Effector CD4-positive, alpha-beta T cell (primary cell): ENCODE data around the gene SLC1A3.
A peak's percentile ranks its signal among the peaks of the same experiment; 100 is the strongest.

Source experiments
- DNase-seq: peaks from one replicate; pipeline ENCODE4 v3.0.0-alpha.2; 2020

SLC1A3 gene

DNA sequence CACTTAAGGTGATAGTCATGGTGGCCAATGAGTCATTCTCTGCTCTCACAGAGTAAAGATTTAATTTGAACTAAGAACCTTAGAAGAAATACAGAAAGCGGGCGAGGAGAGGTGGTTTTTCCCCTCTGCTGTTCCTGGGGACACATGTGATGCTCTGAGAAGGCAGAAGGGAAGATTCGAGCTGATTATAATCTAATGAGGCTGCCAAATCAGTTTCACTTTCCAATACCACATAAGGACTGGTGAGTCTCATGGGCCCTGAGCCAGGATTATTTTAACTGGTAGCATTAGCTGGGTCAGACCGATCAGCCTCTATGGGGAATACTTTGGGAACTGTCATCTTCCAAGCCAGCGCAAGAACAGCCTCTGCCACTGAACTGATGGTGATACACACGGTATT, 116.5 kb downstream of the SLC1A3 start:
- DNase-seq: no peak

DNA sequence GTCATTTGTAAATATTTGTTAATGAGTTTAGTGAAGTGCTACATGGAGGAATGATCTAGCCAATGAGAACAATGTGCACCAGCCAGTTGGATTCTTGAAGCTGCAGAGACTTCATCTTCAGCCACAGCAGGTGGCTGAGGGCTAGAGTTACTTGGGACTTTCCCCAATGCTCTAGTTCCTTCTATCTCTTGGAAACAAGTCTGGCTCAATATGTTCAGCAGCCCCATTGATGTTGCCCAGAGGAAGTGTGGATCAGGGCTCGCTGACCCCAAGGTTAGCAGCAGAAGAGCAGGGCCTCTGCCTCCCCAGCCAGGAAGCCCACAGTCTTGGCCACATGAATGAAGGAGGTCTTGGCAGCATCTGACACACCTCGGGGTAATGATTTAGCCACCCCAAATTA, 117.5 kb downstream of the SLC1A3 start:
- DNase-seq: no peak

DNA sequence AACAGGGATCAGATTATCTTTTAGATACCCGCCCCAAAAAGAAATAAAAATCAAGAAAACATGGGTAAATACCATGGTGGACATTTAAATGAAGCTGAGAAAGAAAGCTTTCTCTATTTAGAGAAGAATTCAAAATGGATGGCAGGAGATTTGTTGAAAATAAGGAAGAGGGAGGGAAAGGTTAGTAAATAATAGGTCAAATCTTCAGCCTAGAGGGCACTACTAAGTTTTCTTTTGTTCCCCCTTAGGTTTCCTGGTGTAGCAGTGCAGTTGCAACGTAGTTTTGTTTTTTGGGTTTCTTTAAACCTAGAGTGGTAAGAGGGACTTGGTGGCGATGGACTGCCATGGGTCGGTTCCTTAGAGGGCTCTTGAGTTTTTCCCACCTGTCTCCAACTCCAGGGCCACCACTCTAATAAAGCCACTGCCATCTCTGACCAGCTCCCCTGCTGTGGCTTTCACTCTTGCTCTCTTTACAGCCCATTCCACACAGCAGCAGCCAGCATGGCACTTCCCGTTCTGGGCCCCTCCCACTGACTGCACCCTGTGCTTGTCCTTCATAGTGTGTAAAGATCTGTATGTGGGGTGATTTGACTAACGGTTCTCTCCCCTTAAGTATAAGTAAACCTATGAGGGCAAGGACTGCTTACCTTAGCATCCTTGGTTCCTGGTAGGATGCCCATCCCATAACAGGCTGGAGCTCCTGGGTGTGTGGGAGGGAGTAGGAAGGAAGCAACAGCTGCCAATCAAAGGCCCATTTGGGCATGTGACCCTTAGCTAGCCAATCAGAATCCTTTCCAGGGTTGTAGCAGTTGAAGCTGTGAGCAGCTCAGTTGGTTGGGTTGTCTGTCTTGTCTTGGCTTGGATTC, 118.3 kb downstream of the SLC1A3 start:
- DNase-seq: peak; percentile 7

DNA sequence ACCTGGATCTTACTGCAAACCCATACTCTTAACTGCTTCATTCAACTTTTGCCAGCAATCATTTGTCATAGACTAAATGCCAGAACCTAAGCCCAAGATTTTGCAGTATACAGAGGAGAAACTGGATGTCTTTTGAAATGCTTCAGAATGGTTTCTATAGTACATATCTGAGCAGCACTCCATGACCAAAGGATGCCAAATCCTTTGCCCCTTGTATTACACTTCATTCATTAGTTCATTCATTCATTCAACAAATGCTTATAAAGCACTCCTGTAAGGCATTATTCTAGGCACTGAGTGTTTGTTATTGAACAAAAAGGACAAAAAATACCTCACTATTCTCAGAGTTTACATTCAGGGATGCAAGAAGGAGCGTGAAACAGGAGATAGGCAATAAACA, 119.9 kb downstream of the SLC1A3 start:
- DNase-seq: no peak

GRCh38 chr5:36726767-36727166, 120.4 kb downstream of the SLC1A3 start:
- no peak for DNase-seq

DNA sequence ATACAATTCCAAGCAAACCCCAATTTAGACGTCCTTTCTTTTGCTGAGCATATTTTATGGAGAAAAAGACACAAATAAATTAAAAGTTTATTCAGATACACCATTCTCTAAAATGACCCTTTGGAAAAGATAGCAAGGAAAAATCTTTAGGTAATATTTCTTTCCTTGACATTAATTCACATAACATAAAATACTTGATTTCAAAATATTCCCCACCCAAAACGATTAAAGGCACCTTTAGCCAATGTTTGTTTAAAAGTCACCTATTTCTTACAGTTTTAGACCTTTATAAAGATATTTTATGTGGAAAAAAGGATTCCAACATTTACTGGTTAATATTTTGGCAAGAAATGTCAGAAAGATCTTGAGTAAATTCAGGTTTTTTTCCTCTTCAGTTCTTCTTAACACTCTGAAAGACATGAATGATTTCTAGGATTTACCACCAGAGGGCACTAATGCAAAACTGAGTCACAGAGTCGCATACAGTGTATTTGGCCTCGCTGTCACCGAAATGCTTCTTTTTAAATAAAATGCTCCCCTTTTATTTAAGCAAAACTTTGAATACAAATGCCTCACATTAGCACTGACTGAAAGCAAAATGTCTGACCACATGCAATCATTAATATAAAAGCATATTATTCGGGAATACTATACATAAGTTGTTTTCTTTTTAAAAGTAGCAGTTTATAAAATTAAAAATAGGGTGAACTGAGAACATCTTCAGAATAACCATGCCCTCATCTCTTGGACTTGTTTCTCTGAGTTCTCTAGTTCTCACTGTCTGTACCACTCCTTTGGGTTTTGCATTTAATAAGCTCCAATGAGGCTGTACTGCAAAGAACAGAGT, 122.5 kb downstream of the SLC1A3 start:
- DNase-seq: peak; percentile 13

DNA sequence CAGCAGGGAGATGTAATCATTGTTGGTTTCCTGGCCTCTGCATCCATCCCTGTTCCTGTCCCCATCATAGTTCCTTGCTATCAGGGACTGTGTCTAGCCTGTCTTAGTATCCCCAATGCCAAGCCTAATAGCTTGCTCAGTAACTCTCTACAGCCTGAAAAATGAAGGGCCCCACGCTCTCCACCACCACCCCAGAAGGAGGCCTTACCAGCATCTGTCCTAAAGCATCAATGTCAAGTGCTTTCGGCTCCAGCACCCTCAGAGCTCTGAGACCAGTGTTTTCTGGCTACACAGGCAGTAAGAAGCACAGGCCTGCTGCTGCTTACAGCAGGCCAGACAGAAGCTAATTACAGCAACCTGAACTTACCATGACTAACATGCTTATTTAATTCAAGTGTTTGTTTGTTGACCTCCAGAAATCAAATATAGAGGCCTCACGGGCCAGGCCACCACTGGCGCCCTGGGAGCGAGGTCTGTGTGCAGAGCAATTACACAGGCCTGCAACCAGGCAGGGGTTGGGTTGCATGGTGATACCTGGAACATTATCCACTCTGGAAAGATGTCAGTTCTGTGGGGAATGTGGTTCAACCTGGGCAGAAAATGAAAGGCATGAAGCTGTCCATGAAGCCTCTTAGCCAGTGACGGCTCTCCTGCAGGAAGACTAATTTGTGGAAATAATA, 124.3 kb downstream of the SLC1A3 start:
- no peak for DNase-seq

DNA sequence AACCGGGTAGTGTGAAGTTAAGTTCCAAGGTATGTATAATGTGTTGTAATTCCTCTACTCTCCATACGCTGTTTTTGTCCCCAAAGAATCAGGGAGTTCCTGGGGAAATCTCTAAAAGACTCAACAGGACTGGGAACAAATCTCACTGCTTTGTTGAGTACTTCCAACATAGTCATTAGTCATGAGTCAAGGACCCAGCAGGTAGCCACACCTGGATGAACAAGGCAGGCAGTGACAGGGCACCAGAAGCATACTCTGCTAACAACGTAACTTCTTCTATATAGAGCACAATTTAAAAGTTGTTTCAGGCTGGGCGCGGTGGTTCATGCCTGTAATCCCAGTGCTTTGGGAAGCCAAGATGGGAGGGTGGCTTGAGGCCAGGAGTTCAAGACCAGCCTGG, 126.8 kb downstream of the SLC1A3 start:
- no peak for DNase-seq

- DNase-seq: no peak
These were observed 128.0 kb downstream of the SLC1A3 start for GRCh38 chr5:36734422-36734821.

GRCh38 chr5:36735891-36736290, 129.5 kb downstream of the SLC1A3 start:
- no peak for DNase-seq
